GM19043 (cell line): ENCODE measurements around the gene RTEL1.

Source experiments
- ATAC-seq: cut with Tn5 transposase; IDR thresholded peaks from one replicate; pipeline ENCODE4 v1.9.1; 2021; ENCODE audit warnings: low read depth; ENCODE audit not compliant: unreplicated experiment

The RTEL1 gene

DNA sequence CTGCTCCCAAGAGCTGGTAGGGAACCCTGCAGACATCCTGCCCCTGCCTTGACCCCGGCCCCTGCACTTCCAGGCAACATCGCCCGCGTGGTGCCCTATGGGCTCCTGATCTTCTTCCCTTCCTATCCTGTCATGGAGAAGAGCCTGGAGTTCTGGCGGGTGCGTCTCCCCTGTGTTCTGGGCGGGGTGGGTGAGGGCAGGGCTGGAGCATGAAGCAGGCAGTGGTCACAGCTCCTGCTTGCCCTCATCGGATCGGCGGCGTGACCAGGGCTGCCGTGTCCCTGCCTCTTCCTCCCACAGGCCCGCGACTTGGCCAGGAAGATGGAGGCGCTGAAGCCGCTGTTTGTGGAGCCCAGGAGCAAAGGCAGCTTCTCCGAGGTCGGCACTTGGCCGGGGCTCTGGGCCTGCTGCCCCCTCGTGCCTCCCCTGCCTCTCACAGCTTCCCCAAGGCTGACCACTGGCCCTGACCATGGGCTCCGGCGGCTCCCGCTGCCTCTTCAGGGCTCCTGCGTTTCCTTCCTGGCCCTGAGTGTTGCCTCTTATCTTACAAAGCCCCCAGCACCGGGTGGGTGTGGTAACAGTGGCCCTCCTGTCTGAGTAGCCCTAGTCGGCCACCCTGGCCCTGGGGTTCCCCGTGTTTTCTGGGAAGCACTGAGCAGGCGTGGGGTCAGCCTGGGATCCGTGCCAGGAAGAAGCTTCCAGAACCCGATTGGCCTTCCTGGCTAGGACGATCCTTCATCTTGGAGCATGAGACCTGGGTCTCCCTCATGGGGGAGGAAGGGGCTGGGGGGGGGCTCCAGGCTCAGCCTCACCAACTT, 30.3 kb downstream of the RTEL1 start:
- ATAC-seq = no peak

DNA sequence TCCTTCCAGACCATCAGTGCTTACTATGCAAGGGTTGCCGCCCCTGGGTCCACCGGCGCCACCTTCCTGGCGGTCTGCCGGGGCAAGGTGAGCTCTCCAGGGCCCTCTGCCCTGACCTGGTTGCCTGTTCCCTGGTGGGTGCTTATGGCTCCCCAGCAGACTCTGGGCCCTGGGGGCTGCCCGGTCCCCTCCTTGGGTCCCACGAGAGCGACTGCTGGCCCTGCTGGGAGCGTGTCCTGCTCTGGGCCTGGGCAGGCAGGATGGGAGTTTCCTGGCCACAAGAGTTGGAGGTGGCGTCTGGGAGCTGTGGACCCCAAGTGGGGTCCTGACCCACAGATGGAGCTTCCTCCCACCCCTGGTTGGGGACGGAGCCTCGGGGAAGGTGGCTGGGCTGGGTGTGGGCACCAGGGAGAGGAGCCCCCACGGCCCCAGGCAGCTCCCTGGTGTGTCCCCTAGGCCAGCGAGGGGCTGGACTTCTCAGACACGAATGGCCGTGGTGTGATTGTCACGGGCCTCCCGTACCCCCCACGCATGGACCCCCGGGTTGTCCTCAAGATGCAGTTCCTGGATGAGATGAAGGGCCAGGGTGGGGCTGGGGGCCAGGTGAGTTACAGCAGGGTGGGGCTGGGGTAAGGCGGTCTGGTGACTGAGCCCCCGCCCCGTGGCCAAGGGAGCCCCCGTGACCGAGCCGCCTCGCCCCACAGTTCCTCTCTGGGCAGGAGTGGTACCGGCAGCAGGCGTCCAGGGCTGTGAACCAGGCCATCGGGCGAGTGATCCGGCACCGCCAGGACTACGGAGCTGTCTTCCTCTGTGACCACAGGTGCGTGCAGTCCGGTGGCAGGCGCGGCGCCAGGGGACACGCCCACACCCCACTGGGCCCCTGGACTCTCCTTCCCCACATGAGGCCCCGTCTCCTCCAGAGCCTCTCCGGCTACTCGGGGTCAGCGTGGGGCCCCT, 31.2 kb downstream of the RTEL1 start:
- no peak for ATAC-seq

GRCh38 chr20:63690003-63690897, 32.1 kb downstream of the RTEL1 start:
- no peak for ATAC-seq

GRCh38 chr20:63690898-63691710, 33.0 kb downstream of the RTEL1 start:
- no peak for ATAC-seq

- no peak for ATAC-seq
These were observed 33.8 kb downstream of the RTEL1 start for GRCh38 chr20:63691711-63692435.

GRCh38 chr20:63692436-63693082, 34.4 kb downstream of the RTEL1 start:
- ATAC-seq = no peak

- ATAC-seq = no peak
These were observed 35.1 kb downstream of the RTEL1 start for GRCh38 chr20:63693083-63693732.

DNA sequence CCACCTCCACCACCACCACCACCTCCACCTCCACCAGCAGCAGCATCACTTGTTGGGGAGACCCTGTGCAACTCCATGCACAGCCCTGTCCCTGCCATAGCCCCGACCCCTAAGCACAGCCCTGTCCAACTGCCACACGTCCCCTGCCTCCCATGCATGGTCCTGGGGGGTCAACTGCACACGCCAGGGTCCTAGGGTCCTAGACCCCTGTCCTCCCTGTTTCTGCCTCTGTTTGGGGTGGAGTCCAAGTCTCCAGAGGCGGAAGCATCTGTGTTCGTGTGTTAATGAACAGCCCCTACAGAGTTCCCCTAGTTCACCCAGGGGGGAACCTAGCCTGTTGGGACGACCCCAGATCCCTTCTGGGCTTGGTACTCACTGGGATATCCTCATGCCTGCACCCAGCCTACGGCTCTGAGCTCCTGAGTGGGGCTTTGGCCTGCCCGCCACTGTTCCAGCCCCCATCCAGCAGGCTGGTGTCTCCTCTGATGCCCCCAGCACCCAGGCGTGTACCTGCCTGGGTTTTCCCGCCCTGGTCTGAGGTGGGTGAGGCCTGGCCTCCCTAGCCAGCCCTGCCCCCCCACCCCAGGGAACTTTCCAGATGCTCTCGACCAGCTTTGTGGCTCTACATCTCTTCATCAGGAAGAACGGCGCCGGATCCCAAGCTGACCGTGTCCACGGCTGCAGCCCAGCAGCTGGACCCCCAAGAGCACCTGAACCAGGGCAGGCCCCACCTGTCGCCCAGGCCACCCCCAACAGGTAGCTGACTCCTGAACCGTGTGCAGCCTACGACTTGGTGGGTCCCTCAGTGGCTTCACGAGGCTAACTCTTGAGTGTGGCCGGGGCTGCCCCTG, 35.8 kb downstream of the RTEL1 start:
- ATAC-seq = no peak

- no peak for ATAC-seq
These were observed 36.7 kb downstream of the RTEL1 start for GRCh38 chr20:63694584-63695423.

GRCh38 chr20:63695424-63696305, 37.6 kb downstream of the RTEL1 start:
- no peak for ATAC-seq

DNA sequence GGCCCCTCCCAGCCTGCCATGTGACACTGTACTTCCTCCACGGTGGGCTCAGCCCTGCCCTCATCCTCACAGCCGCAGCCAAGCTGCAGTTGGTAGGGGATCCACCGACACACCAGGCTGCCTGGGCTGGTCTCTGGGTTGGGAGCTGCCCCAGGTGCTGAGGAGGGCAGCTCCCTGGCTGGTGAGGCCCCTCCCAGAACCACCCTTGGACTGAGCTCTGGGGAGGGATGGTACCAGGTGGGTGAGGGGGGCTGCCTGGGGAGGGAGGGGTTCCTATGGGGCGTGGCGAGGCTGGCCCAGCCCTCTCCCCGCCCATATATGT, 38.2 kb downstream of the RTEL1 start:
- no peak for ATAC-seq

- ATAC-seq = no peak
These were observed 38.7 kb downstream of the RTEL1 start, which contains the start of gene TNFRSF6B for GRCh38 chr20:63696628-63697356. Gene TNFRSF6B, plus strand, starts transcription at chr20:63696652. Its CDS starts 116 bp downstream, at chr20:63696768.

DNA sequence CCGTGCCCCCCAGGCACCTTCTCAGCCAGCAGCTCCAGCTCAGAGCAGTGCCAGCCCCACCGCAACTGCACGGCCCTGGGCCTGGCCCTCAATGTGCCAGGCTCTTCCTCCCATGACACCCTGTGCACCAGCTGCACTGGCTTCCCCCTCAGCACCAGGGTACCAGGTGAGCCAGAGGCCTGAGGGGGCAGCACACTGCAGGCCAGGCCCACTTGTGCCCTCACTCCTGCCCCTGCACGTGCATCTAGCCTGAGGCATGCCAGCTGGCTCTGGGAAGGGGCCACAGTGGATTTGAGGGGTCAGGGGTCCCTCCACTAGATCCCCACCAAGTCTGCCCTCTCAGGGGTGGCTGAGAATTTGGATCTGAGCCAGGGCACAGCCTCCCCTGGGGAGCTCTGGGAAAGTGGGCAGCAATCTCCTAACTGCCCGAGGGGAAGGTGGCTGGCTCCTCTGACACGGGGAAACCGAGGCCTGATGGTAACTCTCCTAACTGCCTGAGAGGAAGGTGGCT, 39.3 kb downstream of the RTEL1 start:
- no peak for ATAC-seq

DNA sequence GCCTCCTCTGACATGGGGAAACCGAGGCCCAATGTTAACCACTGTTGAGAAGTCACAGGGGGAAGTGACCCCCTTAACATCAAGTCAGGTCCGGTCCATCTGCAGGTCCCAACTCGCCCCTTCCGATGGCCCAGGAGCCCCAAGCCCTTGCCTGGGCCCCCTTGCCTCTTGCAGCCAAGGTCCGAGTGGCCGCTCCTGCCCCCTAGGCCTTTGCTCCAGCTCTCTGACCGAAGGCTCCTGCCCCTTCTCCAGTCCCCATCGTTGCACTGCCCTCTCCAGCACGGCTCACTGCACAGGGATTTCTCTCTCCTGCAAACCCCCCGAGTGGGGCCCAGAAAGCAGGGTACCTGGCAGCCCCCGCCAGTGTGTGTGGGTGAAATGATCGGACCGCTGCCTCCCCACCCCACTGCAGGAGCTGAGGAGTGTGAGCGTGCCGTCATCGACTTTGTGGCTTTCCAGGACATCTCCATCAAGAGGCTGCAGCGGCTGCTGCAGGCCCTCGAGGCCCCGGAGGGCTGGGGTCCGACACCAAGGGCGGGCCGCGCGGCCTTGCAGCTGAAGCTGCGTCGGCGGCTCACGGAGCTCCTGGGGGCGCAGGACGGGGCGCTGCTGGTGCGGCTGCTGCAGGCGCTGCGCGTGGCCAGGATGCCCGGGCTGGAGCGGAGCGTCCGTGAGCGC, 39.9 kb downstream of the RTEL1 start:
- ATAC-seq = no peak
